Activated naive CD8-positive, alpha-beta T cell treated with anti-CD3 and anti-CD28 coated beads, Interleukin-2, amount 50 U/mL, for 24 hours (primary cell): Measurements from ENCODE around the gene INSM2.

Experiments
- ATAC-seq: fragments of 150-1000 bp; cut with Tn5 transposase; one replicate; pipeline ENCODE4 v1.10.0; 2021
- DNase-seq: peaks from one replicate; pipeline ENCODE4 v3.0.0; 2021
- H3K27ac Mint-ChIP-seq: one replicate; pipeline ENCODE4 v1.8.0; 2021; ENCODE audit warnings: mild to moderate bottlenecking, mixed read lengths
- H3K27me3 Mint-ChIP-seq: one replicate; pipeline ENCODE4 v1.8.0; 2021; ENCODE audit warnings: mixed read lengths
- H3K36me3 Mint-ChIP-seq: one replicate; pipeline ENCODE4 v1.8.0; 2021; ENCODE audit warnings: low read depth, mixed read lengths
- H3K4me1 Mint-ChIP-seq: one replicate; pipeline ENCODE4 v1.8.0; 2021; ENCODE audit warnings: mixed read lengths
- H3K4me3 Mint-ChIP-seq: one replicate; pipeline ENCODE4 v1.8.0; 2021; ENCODE audit warnings: mild to moderate bottlenecking, moderate library complexity, mixed read lengths
- H3K9me3 Mint-ChIP-seq: one replicate; pipeline ENCODE4 v1.8.0; 2021; ENCODE audit warnings: mixed read lengths

Gene INSM2

DNA sequence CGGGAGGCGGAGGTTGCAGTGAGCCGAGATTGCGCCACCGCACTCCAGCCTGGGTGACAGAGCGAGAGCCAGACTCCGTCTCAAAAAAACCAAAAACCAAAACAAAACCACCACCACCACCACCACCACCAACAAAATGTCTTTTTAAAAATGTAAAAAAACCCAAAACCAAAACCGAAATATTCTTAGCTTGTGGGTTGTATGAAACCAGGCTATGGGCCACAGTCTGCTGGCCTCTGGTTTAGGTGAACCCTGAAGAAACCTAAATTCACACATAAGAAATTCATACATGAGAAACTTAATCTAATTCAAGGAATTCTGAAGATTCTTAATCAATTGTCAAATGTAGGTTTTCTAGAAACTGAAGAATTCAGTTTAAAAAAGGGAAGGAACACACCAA, 37.6 kb downstream of the INSM2 start:
- ATAC-seq (no peak), DNase-seq (no peak)
- Mint-ChIP-seq H3K27me3 (no peaks in the 10 kb centered on the region), H3K27ac (no peak overlapping the region), H3K4me1 (no peaks in the 10 kb centered on the region), H3K9me3 (no peaks in the 10 kb centered on the region), H3K4me3 (no peak overlapping the region), H3K36me3 (peaks cover 9% of the 10 kb centered on the region)

DNA sequence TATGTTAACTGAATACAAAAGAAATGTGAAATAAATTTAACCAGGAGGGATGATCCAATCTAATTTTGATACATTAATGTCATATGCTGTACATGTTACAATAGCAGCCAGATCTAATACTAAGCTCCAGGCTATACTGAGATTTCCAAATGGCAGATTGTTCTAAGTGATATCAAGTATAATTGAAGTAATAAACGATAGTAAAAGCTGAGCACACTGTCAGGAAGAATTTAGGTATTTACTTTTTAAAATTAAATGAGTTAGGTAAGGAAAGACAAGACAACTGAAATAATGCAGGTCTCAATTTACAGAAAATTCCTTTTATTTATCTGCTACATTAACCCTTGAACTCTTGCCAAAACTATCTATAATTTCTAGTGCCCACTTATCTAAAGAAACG, 39.9 kb downstream of the INSM2 start:
- H3K9me3 Mint-ChIP-seq: no peaks in the 10 kb centered on the region
- ATAC-seq (no peak), DNase-seq (no peak)
- H3K4me1 Mint-ChIP-seq: no peaks in the 10 kb centered on the region
- no peaks in the 10 kb centered on the region for H3K27me3 Mint-ChIP-seq
- no peak overlapping the region for H3K4me3 Mint-ChIP-seq
- H3K27ac Mint-ChIP-seq: no peak overlapping the region
- H3K36me3 Mint-ChIP-seq: peaks cover 5% of the 10 kb centered on the region

DNA sequence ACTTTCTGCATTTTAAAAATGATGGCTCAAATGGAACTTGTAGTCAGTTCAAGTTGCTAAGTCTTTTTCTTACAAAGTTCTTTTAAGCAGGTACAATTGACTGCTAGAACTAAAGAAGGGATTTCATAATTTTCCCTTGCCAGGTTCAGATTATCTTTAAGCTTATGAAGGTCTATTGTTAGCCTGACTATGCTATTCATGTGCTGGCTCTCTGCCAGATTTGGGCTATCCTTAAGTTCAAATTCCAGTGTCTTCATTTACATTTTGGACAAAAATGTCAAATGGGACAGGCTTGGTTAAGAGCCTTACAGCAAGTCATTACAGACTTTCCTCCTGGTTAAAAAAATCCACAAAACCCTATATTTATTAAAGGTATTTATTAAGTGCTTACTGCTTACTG, 42.3 kb downstream of the INSM2 start:
- Mint-ChIP-seq H3K4me1 (peaks cover 4% of the 10 kb centered on the region), H3K4me3 (no peak overlapping the region), H3K36me3 (peaks cover 6% of the 10 kb centered on the region), H3K27ac (no peak overlapping the region), H3K27me3 (no peaks in the 10 kb centered on the region), H3K9me3 (no peaks in the 10 kb centered on the region)
- DNase-seq: no peak
- no peak for ATAC-seq

DNA sequence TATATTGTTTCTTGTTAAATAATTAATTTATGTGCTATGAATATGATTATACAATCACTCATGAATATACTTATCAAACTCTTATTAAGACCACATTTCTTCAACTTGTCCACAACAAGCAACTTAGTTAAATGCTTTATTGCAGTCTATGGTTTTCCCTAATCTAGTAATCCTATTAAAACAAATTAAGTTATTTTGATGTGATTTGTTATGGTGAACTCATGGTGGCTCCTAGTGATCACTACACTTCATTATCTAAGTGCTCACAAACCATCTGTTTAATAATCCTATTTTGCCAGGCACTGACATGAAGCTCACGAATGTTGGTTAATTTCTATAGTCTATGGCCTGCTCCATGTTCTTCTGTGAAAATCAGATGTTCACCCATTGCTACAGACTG, 42.9 kb downstream of the INSM2 start:
- peaks cover 4% of the 10 kb centered on the region for H3K4me1 Mint-ChIP-seq
- H3K27me3 Mint-ChIP-seq: no peaks in the 10 kb centered on the region
- peaks cover 6% of the 10 kb centered on the region for H3K36me3 Mint-ChIP-seq
- no peak for ATAC-seq
- H3K27ac Mint-ChIP-seq: no peak overlapping the region
- DNase-seq: no peak
- H3K4me3 Mint-ChIP-seq: no peak overlapping the region
- H3K9me3 Mint-ChIP-seq: no peaks in the 10 kb centered on the region

DNA sequence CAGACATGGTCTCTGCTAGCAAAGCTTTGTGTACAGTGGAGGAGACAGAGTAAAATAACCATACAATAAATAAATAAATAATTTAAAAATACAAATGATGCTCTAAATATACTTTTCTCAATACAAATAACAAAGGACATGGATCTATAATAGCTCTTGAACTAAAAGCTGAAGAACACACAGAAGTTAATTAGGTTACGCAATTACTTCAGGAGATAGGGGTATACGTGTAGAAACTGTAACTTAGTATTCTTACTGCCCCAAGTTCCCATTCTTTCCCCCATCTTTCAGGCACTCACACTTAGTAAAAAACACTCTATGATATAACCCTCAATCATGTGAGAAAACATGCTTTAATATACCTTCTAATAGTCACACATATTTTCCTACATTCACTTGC, 44.2 kb downstream of the INSM2 start:
- no peak for ATAC-seq
- DNase-seq: no peak
- H3K27me3 Mint-ChIP-seq: no peaks in the 10 kb centered on the region
- H3K27ac Mint-ChIP-seq: no peak overlapping the region
- no peak overlapping the region for H3K4me3 Mint-ChIP-seq
- peaks cover 4% of the 10 kb centered on the region for H3K4me1 Mint-ChIP-seq
- no peaks in the 10 kb centered on the region for H3K9me3 Mint-ChIP-seq
- peaks cover 7% of the 10 kb centered on the region for H3K36me3 Mint-ChIP-seq

DNA sequence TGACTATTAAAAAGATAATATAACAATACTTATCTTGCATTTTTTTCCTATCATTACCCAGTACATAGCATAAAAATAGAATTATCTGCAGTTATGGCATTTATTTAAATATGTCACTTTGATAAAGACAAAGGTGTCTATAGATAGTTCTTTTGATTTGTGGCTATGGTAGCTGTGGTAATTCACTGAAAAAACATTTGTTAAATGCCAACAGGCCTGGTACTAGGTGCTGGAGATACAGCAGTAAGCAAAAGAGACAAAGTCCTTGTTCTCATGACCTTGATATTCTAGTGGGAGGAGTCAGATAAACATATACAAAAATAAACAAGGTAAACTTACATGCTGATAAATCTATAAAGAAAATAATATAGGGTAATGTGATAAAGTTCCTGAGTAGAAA, 44.7 kb downstream of the INSM2 start:
- DNase-seq: no peak
- no peak overlapping the region for H3K27ac Mint-ChIP-seq
- H3K4me3 Mint-ChIP-seq: no peak overlapping the region
- no peaks in the 10 kb centered on the region for H3K9me3 Mint-ChIP-seq
- peaks cover 4% of the 10 kb centered on the region for H3K4me1 Mint-ChIP-seq
- H3K27me3 Mint-ChIP-seq: no peaks in the 10 kb centered on the region
- ATAC-seq: no peak
- H3K36me3 Mint-ChIP-seq: peaks cover 10% of the 10 kb centered on the region
